ENCODE results near the gene AFF1. TPM values are rescaled to one million over a fixed set of nuclear protein-coding genes. Genes with fewer than 3 reads are reported as not detected.

The AFF1 gene
- polyA plus RNA-seq (10.9 to 23.9 TPM (median 14.4 TPM) in 3 replicates), polyA minus RNA-seq (44.9 to 57.0 TPM (median 56.8 TPM) in 3 replicates)
- polyA plus RNA-seq (2011; ENCODE audit: low read depth) = 61.3 TPM
- 16.7 and 25.6 TPM in 2 replicates for polyA plus RNA-seq (2011; cell fraction: cytosol; rRNA removed)
- polyA plus RNA-seq (2011; cell fraction: nucleus; rRNA removed) = 68.9 and 70.7 TPM in 2 replicates
- polyA plus RNA-seq (2012; ENCODE audit: low replicate concordance) = 11.6 and 32.3 TPM in 2 replicates
- 18.2 TPM for polyA minus RNA-seq (2011; cell fraction: cytosol; rRNA and poly(A)+ RNA removed)
- 40.5 and 98.4 TPM in 2 replicates for polyA minus RNA-seq (2011; cell fraction: nucleus; rRNA and poly(A)+ RNA removed)

GRCh38 chr4:86934771-86935565 lies at the start of gene AFF1:
Gene AFF1 (plus strand): TSS chr4:86935011. CDS start chr4:86948534, 13,523 bp downstream.
- H3K27me3 ChIP-seq (ENCODE audit: control insufficient read depth, extremely low read depth, insufficient read depth, low read length) = no peaks in the 10 kb centered on the region
- H2AFZ ChIP-seq (ENCODE audit: control insufficient read depth, low read length) = peak within 1 kb of the TSS; percentile 82
- H3K9me1 ChIP-seq (ENCODE audit: control insufficient read depth, extremely low read depth, insufficient read depth, low read length) = no peaks in the 10 kb centered on the region
- no peak for TF ChIP-seq EZH2 (IDR thresholded peaks at IDR 0.05; ENCODE audit: low read length)
- TF ChIP-seq CTCF (optimal IDR thresholded peaks at IDR 0.05 in 1 of 3, IDR thresholded peaks at IDR 0.05 in 1 of 3, conservative IDR thresholded peaks at IDR 0.05 in 1 of 3; ENCODE audit: extremely low read depth in 1 of 3, insufficient read depth in 2 of 3, low read length in 3 of 3) = peak in 1 of 3 experiments; percentile 50
- peak within 1 kb of the TSS; percentile 91 for H3K4me2 ChIP-seq (ENCODE audit: control insufficient read depth, extremely low read depth, insufficient read depth, low read depth, low read length)
- H3K79me2 ChIP-seq (ENCODE audit: control insufficient read depth, insufficient read depth, low read length) = peaks cover 32% of the 10 kb centered on the region
- peak within 1 kb of the TSS; percentile 64 to 95 (median 65) for H3K4me3 ChIP-seq (ENCODE audit: control insufficient read depth in 2 of 3, extremely low read depth in 1 of 3, insufficient read depth in 2 of 3, low read depth in 1 of 3, low read length in 3 of 3)
- H3K4me1 ChIP-seq (ENCODE audit: control insufficient read depth, extremely low read depth, insufficient read depth, low read length) = peaks cover 19% of the 10 kb centered on the region
- FAIRE-seq (no peak), DNase-seq (ENCODE audit: low read depth, low spot score) (peak; percentile 52)
- no peaks in the 10 kb centered on the region for H4K20me1 ChIP-seq (ENCODE audit: control insufficient read depth, extremely low read depth, insufficient read depth, low read length)
- peaks cover 0 to under 1% of the 10 kb centered on the region in 2 experiments for H3K36me3 ChIP-seq (ENCODE audit: control insufficient read depth in 2 of 2, extremely low read depth in 1 of 2, insufficient read depth in 2 of 2, low read length in 2 of 2)
- dilution Hi-C loops (cut with MboI; ENCODE audit: extremely low pct_ligation_motif_present, low sequenced_read_pairs) = no loop called here
- H3K27ac ChIP-seq (ENCODE audit: control insufficient read depth, insufficient read depth, low read length) = peak within 1 kb of the TSS; percentile 85
- no peaks in the 10 kb centered on the region for H3K9me3 ChIP-seq (ENCODE audit: control insufficient read depth, low read depth, low read length)
- H3K9ac ChIP-seq (ENCODE audit: control insufficient read depth, extremely low read depth, insufficient read depth, low read length) = peak within 1 kb of the TSS; percentile 96

- peak overlapping the region; percentile 93 for H3K4me2 ChIP-seq (ENCODE audit: control insufficient read depth, extremely low read depth, insufficient read depth, low read depth, low read length)
Measured at GRCh38 chr4:86890790-86891189, 44.0 kb upstream of the AFF1 start.

More at GRCh38 chr4:86890790-86891189, 44.0 kb upstream of the AFF1 start:
- Histone ChIP-seq H3K27ac (ENCODE audit: control insufficient read depth, insufficient read depth, low read length) (peak overlapping the region; percentile 92), H3K36me3 (ENCODE audit: control insufficient read depth in 2 of 2, extremely low read depth in 1 of 2, insufficient read depth in 2 of 2, low read length in 2 of 2) (peaks cover 2 to 4% of the 10 kb centered on the region in 2 experiments), H3K27me3 (ENCODE audit: control insufficient read depth, extremely low read depth, insufficient read depth, low read length) (no peaks in the 10 kb centered on the region), H3K9me3 (ENCODE audit: control insufficient read depth, low read depth, low read length) (no peaks in the 10 kb centered on the region), H3K4me1 (ENCODE audit: control insufficient read depth, extremely low read depth, insufficient read depth, low read length) (peaks cover 37% of the 10 kb centered on the region), H3K9ac (ENCODE audit: control insufficient read depth, extremely low read depth, insufficient read depth, low read length) (peak overlapping the region; percentile 95), H3K4me3 (ENCODE audit: control insufficient read depth in 2 of 3, extremely low read depth in 1 of 3, insufficient read depth in 2 of 3, low read depth in 1 of 3, low read length in 3 of 3) (peak overlapping the region; percentile 54 to 80 (median 61)), H4K20me1 (ENCODE audit: control insufficient read depth, extremely low read depth, insufficient read depth, low read length) (no peaks in the 10 kb centered on the region), H3K79me2 (ENCODE audit: control insufficient read depth, insufficient read depth, low read length) (peaks cover 5% of the 10 kb centered on the region), H2AFZ (ENCODE audit: control insufficient read depth, low read length) (peak overlapping the region; percentile 20), H3K9me1 (ENCODE audit: control insufficient read depth, extremely low read depth, insufficient read depth, low read length) (no peaks in the 10 kb centered on the region)
- FAIRE-seq (peak; percentile 61), DNase-seq (ENCODE audit: low read depth, low spot score) (no peak)
- dilution Hi-C loops (cut with MboI; ENCODE audit: extremely low pct_ligation_motif_present, low sequenced_read_pairs) = no loop called here
- TF ChIP-seq EZH2 (IDR thresholded peaks at IDR 0.05; ENCODE audit: low read length) (no peak), CTCF (optimal IDR thresholded peaks at IDR 0.05 in 1 of 3, IDR thresholded peaks at IDR 0.05 in 1 of 3, conservative IDR thresholded peaks at IDR 0.05 in 1 of 3; ENCODE audit: extremely low read depth in 1 of 3, insufficient read depth in 2 of 3, low read length in 3 of 3) (no peak)

Measured in keratinocyte (primary cell).